Ishikawa (cell line): ENCODE results near the gene MAPK1.

Experiments
- CEBPB ChIP-seq: IDR thresholded peaks from 2 replicates; pipeline ENCODE4 v1.6.1; 2012
- CREB1 ChIP-seq: IDR thresholded peaks from 2 replicates; pipeline ENCODE4 v1.6.1; 2012; ENCODE audit warnings: low read depth
- EGR1 ChIP-seq: IDR thresholded peaks from 2 replicates; pipeline ENCODE4 v1.6.1; 2012
- EP300 ChIP-seq: IDR thresholded peaks from 2 replicates; pipeline ENCODE4 v1.6.1; 2012; ENCODE audit warnings: borderline replicate concordance
- FOXM1 ChIP-seq: IDR thresholded peaks from 2 replicates; pipeline ENCODE4 v1.6.1; 2012; ENCODE audit warnings: low read depth, borderline replicate concordance
- NFIC ChIP-seq: IDR thresholded peaks from 2 replicates; pipeline ENCODE4 v1.6.1; 2012
- RAD21 ChIP-seq: IDR thresholded peaks from 2 replicates; pipeline ENCODE4 v1.6.1; 2012; ENCODE audit warnings: low read depth
- TAF1 ChIP-seq: IDR thresholded peaks from 2 replicates; pipeline ENCODE4 v1.6.1; 2012; ENCODE audit warnings: low read depth, mild to moderate bottlenecking
- TCF12 ChIP-seq: IDR thresholded peaks from 2 replicates; pipeline ENCODE4 v1.6.1; 2012; ENCODE audit warnings: low read depth
- TEAD4 ChIP-seq: IDR thresholded peaks from 2 replicates; pipeline ENCODE4 v1.6.1; 2012
- USF1 ChIP-seq: IDR thresholded peaks from 2 replicates; pipeline ENCODE4 v1.6.1; 2012
- YY1 ChIP-seq: IDR thresholded peaks from 2 replicates; pipeline ENCODE4 v1.6.1; 2012; ENCODE audit warnings: low read depth
- ZBTB7A ChIP-seq: IDR thresholded peaks from 2 replicates; pipeline ENCODE4 v1.6.1; 2012; ENCODE audit warnings: low read depth
- TF ChIP-seq, protein P1 (sequence below): IDR thresholded peaks from 2 replicates; pipeline ENCODE4 v1.6.1; 2012; ENCODE audit warnings: low read depth, mild to moderate bottlenecking
- TF ChIP-seq, protein P2 (sequence below): IDR thresholded peaks from 2 replicates; pipeline ENCODE4 v1.6.1; 2012

The MAPK1 gene

DNA sequence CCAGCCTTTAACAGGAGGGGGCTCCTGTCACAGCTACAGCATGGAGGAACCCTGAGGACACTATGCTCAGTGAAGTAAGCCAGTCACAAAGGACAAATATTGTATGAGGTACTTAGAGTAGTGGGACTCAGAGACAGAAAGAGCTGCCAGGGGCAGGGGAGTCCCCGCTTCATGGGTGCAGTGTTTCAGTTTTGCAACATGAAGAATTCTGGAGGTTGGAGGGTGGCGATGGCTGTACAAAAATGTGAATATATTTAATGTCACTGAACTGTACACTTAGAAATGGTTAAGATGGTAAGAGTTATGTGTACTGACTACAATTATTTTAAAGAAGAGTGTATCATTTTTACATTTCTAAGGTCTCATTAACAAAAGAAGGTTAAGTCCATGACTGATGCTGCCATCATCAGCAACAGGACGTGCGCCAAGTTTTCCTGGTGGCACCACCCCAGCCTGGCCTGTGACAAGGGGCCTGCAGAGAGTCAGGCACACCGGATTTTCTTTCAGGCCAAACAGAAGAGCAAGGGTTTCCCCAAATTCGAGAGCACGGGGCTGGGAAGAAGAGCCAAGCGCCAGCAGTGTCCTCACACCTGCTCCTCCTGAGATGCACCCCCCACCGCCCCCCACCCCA lies 153.9 kb downstream of the MAPK1 start:
- TF ChIP-seq TEAD4 (no peak), RAD21 (no peak), TAF1 (no peak), NFIC (no peak), CREB1 (no peak), CEBPB (no peak), TCF12 (no peak), YY1 (no peak)
- TF ChIP-seq, protein P1, sequence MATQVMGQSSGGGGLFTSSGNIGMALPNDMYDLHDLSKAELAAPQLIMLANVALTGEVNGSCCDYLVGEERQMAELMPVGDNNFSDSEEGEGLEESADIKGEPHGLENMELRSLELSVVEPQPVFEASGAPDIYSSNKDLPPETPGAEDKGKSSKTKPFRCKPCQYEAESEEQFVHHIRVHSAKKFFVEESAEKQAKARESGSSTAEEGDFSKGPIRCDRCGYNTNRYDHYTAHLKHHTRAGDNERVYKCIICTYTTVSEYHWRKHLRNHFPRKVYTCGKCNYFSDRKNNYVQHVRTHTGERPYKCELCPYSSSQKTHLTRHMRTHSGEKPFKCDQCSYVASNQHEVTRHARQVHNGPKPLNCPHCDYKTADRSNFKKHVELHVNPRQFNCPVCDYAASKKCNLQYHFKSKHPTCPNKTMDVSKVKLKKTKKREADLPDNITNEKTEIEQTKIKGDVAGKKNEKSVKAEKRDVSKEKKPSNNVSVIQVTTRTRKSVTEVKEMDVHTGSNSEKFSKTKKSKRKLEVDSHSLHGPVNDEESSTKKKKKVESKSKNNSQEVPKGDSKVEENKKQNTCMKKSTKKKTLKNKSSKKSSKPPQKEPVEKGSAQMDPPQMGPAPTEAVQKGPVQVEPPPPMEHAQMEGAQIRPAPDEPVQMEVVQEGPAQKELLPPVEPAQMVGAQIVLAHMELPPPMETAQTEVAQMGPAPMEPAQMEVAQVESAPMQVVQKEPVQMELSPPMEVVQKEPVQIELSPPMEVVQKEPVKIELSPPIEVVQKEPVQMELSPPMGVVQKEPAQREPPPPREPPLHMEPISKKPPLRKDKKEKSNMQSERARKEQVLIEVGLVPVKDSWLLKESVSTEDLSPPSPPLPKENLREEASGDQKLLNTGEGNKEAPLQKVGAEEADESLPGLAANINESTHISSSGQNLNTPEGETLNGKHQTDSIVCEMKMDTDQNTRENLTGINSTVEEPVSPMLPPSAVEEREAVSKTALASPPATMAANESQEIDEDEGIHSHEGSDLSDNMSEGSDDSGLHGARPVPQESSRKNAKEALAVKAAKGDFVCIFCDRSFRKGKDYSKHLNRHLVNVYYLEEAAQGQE, result no peak
- TF ChIP-seq, protein P2, sequence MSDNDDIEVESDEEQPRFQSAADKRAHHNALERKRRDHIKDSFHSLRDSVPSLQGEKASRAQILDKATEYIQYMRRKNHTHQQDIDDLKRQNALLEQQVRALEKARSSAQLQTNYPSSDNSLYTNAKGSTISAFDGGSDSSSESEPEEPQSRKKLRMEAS, result no peak

DNA sequence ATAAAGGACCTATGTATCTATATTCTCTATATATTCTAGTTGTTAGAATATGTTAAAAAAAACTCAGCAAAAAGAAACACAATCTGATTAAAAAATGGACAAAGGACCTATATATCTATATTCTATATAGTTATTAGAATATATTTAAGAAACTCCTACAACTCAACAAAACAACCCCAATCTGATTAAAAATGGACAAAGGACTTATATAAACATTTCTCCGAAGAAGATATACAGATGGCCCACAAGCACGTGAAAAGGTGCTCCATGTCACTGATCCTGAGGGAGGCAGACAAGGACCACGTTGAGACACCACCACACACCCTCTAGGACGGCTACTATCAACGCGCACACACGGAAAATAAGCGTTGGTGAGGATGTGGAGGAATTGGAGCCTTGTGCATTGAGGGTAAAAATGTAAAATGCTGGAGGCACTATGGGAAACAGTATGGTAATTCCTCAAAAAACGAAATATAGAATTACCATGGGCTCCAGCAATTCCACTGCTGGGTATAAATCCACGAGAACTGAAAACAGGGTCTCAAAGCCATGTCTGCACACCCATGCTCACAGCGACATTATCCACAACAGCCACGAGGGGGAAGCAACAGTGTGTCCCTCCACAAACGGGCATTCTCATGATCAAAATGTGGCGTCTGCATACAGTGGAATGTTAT lies 154.6 kb downstream of the MAPK1 start:
- TF ChIP-seq, protein P1, result no peak
- TF ChIP-seq ZBTB7A (no peak), RAD21 (peak; percentile 91), YY1 (no peak), EP300 (no peak)
- TF ChIP-seq, protein P2, result no peak

- TF ChIP-seq, protein P2, result no peak
- TF ChIP-seq USF1, result no peak
- TF ChIP-seq EP300, result no peak
- no peak for TF ChIP-seq FOXM1
- TF ChIP-seq NFIC, result no peak
- TF ChIP-seq TEAD4, result no peak
- TF ChIP-seq, protein P1, result no peak
- TF ChIP-seq TAF1, result no peak
- TF ChIP-seq RAD21, result no peak
- no peak for TF ChIP-seq YY1
These were observed 155.6 kb downstream of the MAPK1 start for GRCh38 chr22:21711851-21712250.

- TF ChIP-seq, protein P1, result no peak
- TF ChIP-seq TAF1, result no peak
- TF ChIP-seq NFIC, result no peak
- TF ChIP-seq EGR1, result no peak
- no peak for TF ChIP-seq TEAD4
- no peak for TF ChIP-seq ZBTB7A
- TF ChIP-seq USF1, result no peak
- TF ChIP-seq FOXM1, result no peak
- no peak for TF ChIP-seq CREB1
- TF ChIP-seq RAD21, result no peak
- TF ChIP-seq, protein P2, result no peak
- TF ChIP-seq CEBPB, result no peak
These were observed 157.3 kb downstream of the MAPK1 start for GRCh38 chr22:21710156-21710555.
